WTC11 (cell line): ENCODE data around the gene ARHGEF28.

Experiments
- CTCF ChIP-seq: fragments of 200-600 bp; IDR thresholded peaks from 2 replicates; pipeline ENCODE4 v1.8.0; 2022; ENCODE audit warnings: antibody characterized with exemption
- ELF4 ChIP-seq: sonication (generic); formaldehyde crosslinking; IDR thresholded peaks from 2 replicates; pipeline ENCODE4 v1.8.1; 2022; ENCODE audit warnings: low read depth, mild to moderate bottlenecking, moderate library complexity, missing genetic modification reagents
- ZNF317 ChIP-seq: sonication (generic); formaldehyde crosslinking; IDR thresholded peaks from 2 replicates; pipeline ENCODE4 v1.8.1; 2023; ENCODE audit warnings: low read depth, mild to moderate bottlenecking, moderate library complexity, missing genetic modification reagents, borderline replicate concordance

GRCh38 chr5:73799401-73799972 is 173.5 kb downstream of the ARHGEF28 start:
- TF ChIP-seq CTCF (no peak), ELF4 (no peak), ZNF317 (CRISPR knock-in tag) (no peak)
